ENCODE results near the gene DENND1C. TPM values are rescaled to one million over a fixed set of nuclear protein-coding genes. Genes with fewer than 3 reads are reported as not detected.

The DENND1C gene
- polyA plus RNA-seq, 2 of the 4 experiments (the other 2 are of a cell fraction) = 0.30 to 0.32 TPM

DNA sequence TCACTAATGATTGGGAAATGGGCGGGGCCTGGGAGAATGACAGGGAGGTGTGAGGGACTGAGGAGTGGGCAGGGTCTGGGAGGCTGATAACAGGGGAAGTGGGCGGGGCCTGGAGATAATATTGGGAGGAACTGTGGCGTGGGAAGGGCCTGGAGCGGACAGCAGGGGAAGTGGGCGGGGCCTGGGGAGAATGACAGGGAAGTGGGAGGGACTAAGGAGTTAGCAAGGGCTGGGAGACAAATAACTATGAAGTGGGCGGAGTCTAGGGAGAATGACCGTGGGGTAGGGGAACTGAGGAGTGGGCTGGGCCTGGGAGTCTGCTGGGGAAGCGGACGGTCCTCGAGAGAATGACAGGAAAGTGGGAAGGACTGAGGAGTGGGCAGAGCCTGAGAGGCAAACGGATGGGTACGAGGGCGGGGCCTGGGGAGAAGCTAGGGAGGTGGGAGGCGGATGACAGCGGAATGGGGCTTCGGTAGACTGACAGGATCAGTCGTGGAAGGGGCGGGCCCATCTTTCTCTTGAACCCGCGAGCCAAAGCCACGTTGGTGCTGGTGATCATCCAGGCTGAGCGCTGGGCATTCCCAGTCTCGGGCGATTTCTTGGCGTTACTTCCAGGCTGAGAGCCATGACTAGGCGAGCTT is 34.6 kb upstream of the DENND1C start:
- Histone ChIP-seq H3K4me3 (peak overlapping the region; percentile 58), H3K27ac (peak overlapping the region; percentile 51 to 93), H3K4me2 (peak overlapping the region; percentile 90), H3K9me3 (no peaks in the 10 kb centered on the region), H3K4me1 (peaks cover 40% of the 10 kb centered on the region)
- ATAC-seq = peak; percentile 87 to 89
- TF ChIP-seq BHLHE40 (IDR thresholded peaks at IDR 0.05; ENCODE audit: low read depth, low read length) = no peak
- TF ChIP-seq, protein P1, sequence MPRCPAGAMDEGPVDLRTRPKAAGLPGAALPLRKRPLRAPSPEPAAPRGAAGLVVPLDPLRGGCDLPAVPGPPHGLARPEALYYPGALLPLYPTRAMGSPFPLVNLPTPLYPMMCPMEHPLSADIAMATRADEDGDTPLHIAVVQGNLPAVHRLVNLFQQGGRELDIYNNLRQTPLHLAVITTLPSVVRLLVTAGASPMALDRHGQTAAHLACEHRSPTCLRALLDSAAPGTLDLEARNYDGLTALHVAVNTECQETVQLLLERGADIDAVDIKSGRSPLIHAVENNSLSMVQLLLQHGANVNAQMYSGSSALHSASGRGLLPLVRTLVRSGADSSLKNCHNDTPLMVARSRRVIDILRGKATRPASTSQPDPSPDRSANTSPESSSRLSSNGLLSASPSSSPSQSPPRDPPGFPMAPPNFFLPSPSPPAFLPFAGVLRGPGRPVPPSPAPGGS (IDR thresholded peaks at IDR 0.05) = no peak
- TF ChIP-seq KDM5A (IDR thresholded peaks at IDR 0.05) = no peak
- no peak for TF ChIP-seq ZSCAN20 (CRISPR knock-in tag; IDR thresholded peaks at IDR 0.05)
- no peak for TF ChIP-seq EHMT2 (IDR thresholded peaks at IDR 0.05; ENCODE audit: low read depth)
- TF ChIP-seq HOXB13 (CRISPR knock-in tag; IDR thresholded peaks at IDR 0.05; ENCODE audit: low read depth) = no peak
- no peak for TF ChIP-seq SREBF2 (IDR thresholded peaks at IDR 0.05)
- TF ChIP-seq NPAS2 (CRISPR knock-in tag; IDR thresholded peaks at IDR 0.05; ENCODE audit: borderline replicate concordance) = no peak
- TF ChIP-seq, protein P2, sequence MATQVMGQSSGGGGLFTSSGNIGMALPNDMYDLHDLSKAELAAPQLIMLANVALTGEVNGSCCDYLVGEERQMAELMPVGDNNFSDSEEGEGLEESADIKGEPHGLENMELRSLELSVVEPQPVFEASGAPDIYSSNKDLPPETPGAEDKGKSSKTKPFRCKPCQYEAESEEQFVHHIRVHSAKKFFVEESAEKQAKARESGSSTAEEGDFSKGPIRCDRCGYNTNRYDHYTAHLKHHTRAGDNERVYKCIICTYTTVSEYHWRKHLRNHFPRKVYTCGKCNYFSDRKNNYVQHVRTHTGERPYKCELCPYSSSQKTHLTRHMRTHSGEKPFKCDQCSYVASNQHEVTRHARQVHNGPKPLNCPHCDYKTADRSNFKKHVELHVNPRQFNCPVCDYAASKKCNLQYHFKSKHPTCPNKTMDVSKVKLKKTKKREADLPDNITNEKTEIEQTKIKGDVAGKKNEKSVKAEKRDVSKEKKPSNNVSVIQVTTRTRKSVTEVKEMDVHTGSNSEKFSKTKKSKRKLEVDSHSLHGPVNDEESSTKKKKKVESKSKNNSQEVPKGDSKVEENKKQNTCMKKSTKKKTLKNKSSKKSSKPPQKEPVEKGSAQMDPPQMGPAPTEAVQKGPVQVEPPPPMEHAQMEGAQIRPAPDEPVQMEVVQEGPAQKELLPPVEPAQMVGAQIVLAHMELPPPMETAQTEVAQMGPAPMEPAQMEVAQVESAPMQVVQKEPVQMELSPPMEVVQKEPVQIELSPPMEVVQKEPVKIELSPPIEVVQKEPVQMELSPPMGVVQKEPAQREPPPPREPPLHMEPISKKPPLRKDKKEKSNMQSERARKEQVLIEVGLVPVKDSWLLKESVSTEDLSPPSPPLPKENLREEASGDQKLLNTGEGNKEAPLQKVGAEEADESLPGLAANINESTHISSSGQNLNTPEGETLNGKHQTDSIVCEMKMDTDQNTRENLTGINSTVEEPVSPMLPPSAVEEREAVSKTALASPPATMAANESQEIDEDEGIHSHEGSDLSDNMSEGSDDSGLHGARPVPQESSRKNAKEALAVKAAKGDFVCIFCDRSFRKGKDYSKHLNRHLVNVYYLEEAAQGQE (IDR thresholded peaks at IDR 0.05) = no peak
- TF ChIP-seq RNF2 (IDR thresholded peaks at IDR 0.05; ENCODE audit: borderline replicate concordance, low read depth) = no peak
- WGBS (ENCODE audit: missing lambda C conversion rate) = 0% methylated on average over 22 of the region's 26 CpGs
- FAIRE-seq = no peak
- DNase-seq (ENCODE audit: low read depth in 1 of 2, low spot score in 1 of 2) = peak; percentile 89 to 96
- POLR2A ChIA-PET = interaction anchor here (1.0 to 1.7 kb wide), 3 partner anchors 15 to 347 kb away, joined by 3 to 22 read pairs (median 5); partner anchors contain the start of gene TNFSF9
- CTCF ChIA-PET = interaction anchor here (0.6 to 3.2 kb wide), 34 partner anchors 8 to 529 kb away, joined by 3 to 33 read pairs (median 4); partner anchors contain the start of gene GPR108

DNA sequence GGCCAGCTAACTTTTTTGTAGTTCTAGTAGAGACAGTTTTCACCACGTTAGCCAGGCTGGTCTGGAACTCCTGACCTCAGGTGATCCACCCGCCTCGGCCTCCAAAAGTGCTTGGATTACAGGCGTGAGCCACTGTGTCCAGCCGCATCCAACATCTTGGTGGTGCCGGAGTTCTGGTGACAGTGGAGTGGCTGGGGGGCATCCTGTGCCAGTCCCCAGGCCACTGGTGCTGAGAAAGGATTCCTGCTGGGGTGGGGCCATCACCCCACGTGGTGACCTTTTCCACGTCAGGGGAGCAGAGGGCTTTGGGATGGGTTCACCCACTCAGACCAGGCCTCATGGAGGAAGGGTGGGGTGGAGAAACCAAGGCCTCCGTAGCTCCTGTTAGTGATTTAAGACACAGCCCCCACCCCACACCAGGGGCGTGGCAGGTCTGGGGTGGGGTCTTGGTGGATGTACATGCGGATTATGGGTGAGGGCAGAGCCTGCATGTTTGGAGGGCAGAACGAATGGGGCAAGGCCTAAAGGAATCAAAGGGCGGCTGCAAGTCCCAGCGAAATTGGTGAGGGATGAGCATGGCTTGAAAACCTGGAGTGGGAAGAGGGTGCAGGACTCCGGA is 33.4 kb upstream of the DENND1C start:
- Histone ChIP-seq H3K4me3 (no peak overlapping the region), H3K4me2 (no peak overlapping the region), H3K9me3 (no peaks in the 10 kb centered on the region), H3K27ac (no peak overlapping the region; a peak in 1 of 6 replicates), H3K4me1 (peaks cover 29% of the 10 kb centered on the region)
- TF ChIP-seq CEBPB (IDR thresholded peaks at IDR 0.05) (no peak), HEYL (CRISPR knock-in tag; IDR thresholded peaks at IDR 0.05) (no peak), KDM5A (IDR thresholded peaks at IDR 0.05) (no peak), ZFP36 (IDR thresholded peaks at IDR 0.05; ENCODE audit: borderline replicate concordance, partially characterized antibody) (no peak), EP300 (IDR thresholded peaks at IDR 0.05) (no peak), PHF8 (IDR thresholded peaks at IDR 0.05; ENCODE audit: borderline replicate concordance, low read depth) (no peak), MAFK (IDR thresholded peaks at IDR 0.05; ENCODE audit: partially characterized antibody) (no peak), ESRRA (IDR thresholded peaks at IDR 0.05; ENCODE audit: borderline replicate concordance, low read length) (no peak), FOSB (CRISPR knock-in tag; IDR thresholded peaks at IDR 0.05) (no peak), HOXB13 (CRISPR knock-in tag; IDR thresholded peaks at IDR 0.05; ENCODE audit: low read depth) (no peak), SREBF2 (IDR thresholded peaks at IDR 0.05) (no peak), NFE2L2 (conservative IDR thresholded peaks at IDR 0.05; ENCODE audit: low read length) (no peak), HOXA7 (CRISPR knock-in tag; IDR thresholded peaks at IDR 0.05) (no peak), JUN (IDR thresholded peaks at IDR 0.05) (no peak), HOXB5 (CRISPR knock-in tag; IDR thresholded peaks at IDR 0.05) (no peak), SMC3 (IDR thresholded peaks at IDR 0.05) (no peak)
- TF ChIP-seq, protein P3, sequence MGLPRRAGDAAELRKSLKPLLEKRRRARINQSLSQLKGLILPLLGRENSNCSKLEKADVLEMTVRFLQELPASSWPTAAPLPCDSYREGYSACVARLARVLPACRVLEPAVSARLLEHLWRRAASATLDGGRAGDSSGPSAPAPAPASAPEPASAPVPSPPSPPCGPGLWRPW (IDR thresholded peaks at IDR 0.05) = no peak
- TF ChIP-seq, protein P4, sequence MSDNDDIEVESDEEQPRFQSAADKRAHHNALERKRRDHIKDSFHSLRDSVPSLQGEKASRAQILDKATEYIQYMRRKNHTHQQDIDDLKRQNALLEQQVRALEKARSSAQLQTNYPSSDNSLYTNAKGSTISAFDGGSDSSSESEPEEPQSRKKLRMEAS (IDR thresholded peaks at IDR 0.05) = no peak
- TF ChIP-seq, protein P5, sequence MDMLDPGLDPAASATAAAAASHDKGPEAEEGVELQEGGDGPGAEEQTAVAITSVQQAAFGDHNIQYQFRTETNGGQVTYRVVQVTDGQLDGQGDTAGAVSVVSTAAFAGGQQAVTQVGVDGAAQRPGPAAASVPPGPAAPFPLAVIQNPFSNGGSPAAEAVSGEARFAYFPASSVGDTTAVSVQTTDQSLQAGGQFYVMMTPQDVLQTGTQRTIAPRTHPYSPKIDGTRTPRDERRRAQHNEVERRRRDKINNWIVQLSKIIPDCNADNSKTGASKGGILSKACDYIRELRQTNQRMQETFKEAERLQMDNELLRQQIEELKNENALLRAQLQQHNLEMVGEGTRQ (IDR thresholded peaks at IDR 0.05) = no peak
- TF ChIP-seq, protein P6, sequence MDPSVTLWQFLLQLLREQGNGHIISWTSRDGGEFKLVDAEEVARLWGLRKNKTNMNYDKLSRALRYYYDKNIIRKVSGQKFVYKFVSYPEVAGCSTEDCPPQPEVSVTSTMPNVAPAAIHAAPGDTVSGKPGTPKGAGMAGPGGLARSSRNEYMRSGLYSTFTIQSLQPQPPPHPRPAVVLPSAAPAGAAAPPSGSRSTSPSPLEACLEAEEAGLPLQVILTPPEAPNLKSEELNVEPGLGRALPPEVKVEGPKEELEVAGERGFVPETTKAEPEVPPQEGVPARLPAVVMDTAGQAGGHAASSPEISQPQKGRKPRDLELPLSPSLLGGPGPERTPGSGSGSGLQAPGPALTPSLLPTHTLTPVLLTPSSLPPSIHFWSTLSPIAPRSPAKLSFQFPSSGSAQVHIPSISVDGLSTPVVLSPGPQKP (IDR thresholded peaks at IDR 0.05; ENCODE audit: low read depth, low read length) = no peak
- ATAC-seq = no peak
- ChIA-PET POLR2A (no interaction called here), CTCF (interaction anchor here (0.7 to 1.1 kb wide), 2 partner anchors 117 to 221 kb away, joined by 3 read pairs; no protein-coding TSS in a partner anchor)
- FAIRE-seq = no peak
- no peak for DNase-seq (ENCODE audit: low read depth in 1 of 2, low spot score in 1 of 2)
- WGBS (ENCODE audit: missing lambda C conversion rate) = 89% methylated on average over 6 of the region's 15 CpGs

All from A549 (cell line).